ENCODE measurements around the gene KLHL7.

Gene KLHL7

DNA sequence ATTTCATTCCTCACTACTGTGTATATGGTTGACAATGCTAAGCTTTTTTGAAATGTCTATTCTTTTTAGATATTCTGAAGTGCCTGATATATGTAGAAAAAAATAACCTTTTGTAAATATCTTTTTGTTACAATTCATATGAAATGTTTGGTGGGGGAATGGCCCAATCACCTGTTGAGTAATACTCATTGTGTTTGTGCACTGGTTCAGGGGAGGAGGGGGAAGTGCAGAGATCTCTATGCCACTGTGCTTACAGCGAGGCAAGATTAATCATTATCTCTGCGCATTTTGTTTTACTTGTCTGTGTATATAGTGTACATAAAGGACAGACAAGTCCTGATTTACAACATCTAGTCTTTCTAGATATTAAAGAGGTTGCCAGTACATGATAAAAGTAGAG is 101.4 kb downstream of the KLHL7 start:
- H3K27ac ChIP-seq: no peak overlapping the region
- in situ Hi-C loops (cut with HindIII; ENCODE audit: low pct_ligation_motif_present, low sequenced_read_pairs): no loop called here
- no peak for TF ChIP-seq CTCF (IDR thresholded peaks at IDR 0.05; ENCODE audit: low read depth, low read length, missing control alignments)
- no peak overlapping the region for H3K4me3 ChIP-seq (ENCODE audit: low read depth, low read length)
- no peak for DNase-seq
- no peaks in the 10 kb centered on the region for H3K36me3 ChIP-seq (replicated peaks)
- no peaks in the 10 kb centered on the region for H3K27me3 ChIP-seq (replicated peaks)

GRCh38 chr7:23207884-23208283 is 102.3 kb downstream of the KLHL7 start:
- Histone ChIP-seq H3K4me3 (ENCODE audit: low read depth, low read length) (no peak overlapping the region), H3K27me3 (replicated peaks) (no peaks in the 10 kb centered on the region), H3K36me3 (replicated peaks) (no peaks in the 10 kb centered on the region), H3K27ac (no peak overlapping the region)
- in situ Hi-C loops (cut with HindIII; ENCODE audit: low pct_ligation_motif_present, low sequenced_read_pairs): no loop called here
- TF ChIP-seq CTCF (IDR thresholded peaks at IDR 0.05; ENCODE audit: low read depth, low read length, missing control alignments): no peak
- no peak for DNase-seq

- Histone ChIP-seq H3K27ac (no peak overlapping the region), H3K27me3 (replicated peaks) (no peaks in the 10 kb centered on the region), H3K36me3 (replicated peaks) (no peaks in the 10 kb centered on the region), H3K4me3 (ENCODE audit: low read depth, low read length) (no peak overlapping the region)
- in situ Hi-C loops (cut with HindIII; ENCODE audit: low pct_ligation_motif_present, low sequenced_read_pairs): no loop called here
- no peak for TF ChIP-seq CTCF (IDR thresholded peaks at IDR 0.05; ENCODE audit: low read depth, low read length, missing control alignments)
- no peak for DNase-seq
These were observed 102.7 kb downstream of the KLHL7 start for GRCh38 chr7:23208316-23208715.

GRCh38 chr7:23210506-23210905 is 104.9 kb downstream of the KLHL7 start:
- Histone ChIP-seq H3K27me3 (replicated peaks) (no peaks in the 10 kb centered on the region), H3K36me3 (replicated peaks) (no peaks in the 10 kb centered on the region), H3K4me3 (ENCODE audit: low read depth, low read length) (no peak overlapping the region), H3K27ac (no peak overlapping the region)
- in situ Hi-C loops (cut with HindIII; ENCODE audit: low pct_ligation_motif_present, low sequenced_read_pairs): no loop called here
- TF ChIP-seq CTCF (IDR thresholded peaks at IDR 0.05; ENCODE audit: low read depth, low read length, missing control alignments): no peak
- no peak for DNase-seq

DNA sequence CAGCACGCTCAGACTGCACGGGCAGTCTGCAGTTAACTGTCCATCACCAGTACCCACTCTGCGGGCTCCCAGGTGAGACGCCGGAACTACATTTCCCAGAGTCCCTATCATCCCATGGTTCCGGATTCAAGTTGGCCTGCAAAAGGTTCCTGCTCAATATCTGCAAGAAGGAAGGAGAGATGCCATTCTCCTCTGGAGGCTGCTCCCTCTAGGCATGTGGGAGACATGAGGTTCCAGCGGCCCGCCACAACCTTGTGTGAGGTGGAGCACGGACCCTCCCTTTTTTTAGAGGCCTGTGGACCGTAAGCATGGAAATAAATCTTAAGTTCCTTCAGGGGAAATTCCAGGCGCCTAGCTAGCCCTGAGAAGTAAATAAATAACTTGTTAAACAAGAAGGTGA is 106.0 kb downstream of the KLHL7 start:
- DNase-seq: no peak
- in situ Hi-C loops (cut with HindIII; ENCODE audit: low pct_ligation_motif_present, low sequenced_read_pairs): no loop called here
- H3K27me3 ChIP-seq (replicated peaks): no peaks in the 10 kb centered on the region
- H3K4me3 ChIP-seq (ENCODE audit: low read depth, low read length): no peak overlapping the region
- H3K36me3 ChIP-seq (replicated peaks): no peaks in the 10 kb centered on the region
- TF ChIP-seq CTCF (IDR thresholded peaks at IDR 0.05; ENCODE audit: low read depth, low read length, missing control alignments): no peak
- no peak overlapping the region for H3K27ac ChIP-seq

DNA sequence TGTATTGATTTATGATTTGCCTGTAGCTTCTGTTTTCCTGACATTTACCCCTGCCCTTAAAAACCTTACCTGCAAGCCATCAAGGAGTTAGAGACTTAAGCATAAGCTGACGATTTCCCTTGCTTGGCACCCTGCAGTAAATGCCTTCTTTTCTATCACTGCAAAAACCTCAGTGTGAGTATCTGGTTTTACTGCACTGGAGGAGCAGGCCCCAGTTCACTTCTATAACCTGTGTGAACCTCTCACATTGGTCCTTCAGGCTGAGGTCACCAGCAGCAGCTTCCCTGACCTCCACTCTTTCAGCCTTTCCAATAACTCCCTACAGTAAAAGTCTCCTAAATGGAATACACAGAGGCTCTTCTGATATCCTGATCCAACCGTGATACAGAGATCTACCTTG is 106.8 kb downstream of the KLHL7 start:
- Histone ChIP-seq H3K27ac (no peak overlapping the region), H3K4me3 (ENCODE audit: low read depth, low read length) (no peak overlapping the region), H3K36me3 (replicated peaks) (no peaks in the 10 kb centered on the region), H3K27me3 (replicated peaks) (no peaks in the 10 kb centered on the region)
- no peak for DNase-seq
- in situ Hi-C loops (cut with HindIII; ENCODE audit: low pct_ligation_motif_present, low sequenced_read_pairs): no loop called here
- TF ChIP-seq CTCF (IDR thresholded peaks at IDR 0.05; ENCODE audit: low read depth, low read length, missing control alignments): no peak

Measured in brain microvascular endothelial cell (primary cell).